ENCODE data around the gene LKAAEAR1. TPM values are rescaled to one million over a fixed set of nuclear protein-coding genes. Genes with fewer than 3 reads are reported as not detected.

The LKAAEAR1 gene
- total and polyA plus RNA-seq, 2 experiments from 2014 or later = 1.8 TPM; not detected in 1

GRCh38 chr20:64064145-64064698 is 20.0 kb downstream of the LKAAEAR1 start:
- TF ChIP-seq NANOG (IDR thresholded peaks at IDR 0.05; ENCODE audit: borderline replicate concordance) (no peak), EZH2phosphoT487 (IDR thresholded peaks at IDR 0.05; ENCODE audit: unreplicated experiment) (no peak), POLR2AphosphoS5 (IDR thresholded peaks at IDR 0.05; ENCODE audit: low read depth) (no peak), STAT1 (IDR thresholded peaks at IDR 0.05; ENCODE audit: unreplicated experiment) (no peak), CREB1 (CRISPR knock-in tag; IDR thresholded peaks at IDR 0.05; ENCODE audit: low read depth) (no peak), ZNF331 (CRISPR knock-in tag; IDR thresholded peaks at IDR 0.05; ENCODE audit: low read depth) (no peak), REST (IDR thresholded peaks at IDR 0.05; ENCODE audit: unreplicated experiment) (no peak), EZH2 (IDR thresholded peaks at IDR 0.05; ENCODE audit: low read depth, unreplicated experiment) (no peak), JUNB (IDR thresholded peaks at IDR 0.05; ENCODE audit: unreplicated experiment) (no peak)
- TF ChIP-seq, protein P1, sequence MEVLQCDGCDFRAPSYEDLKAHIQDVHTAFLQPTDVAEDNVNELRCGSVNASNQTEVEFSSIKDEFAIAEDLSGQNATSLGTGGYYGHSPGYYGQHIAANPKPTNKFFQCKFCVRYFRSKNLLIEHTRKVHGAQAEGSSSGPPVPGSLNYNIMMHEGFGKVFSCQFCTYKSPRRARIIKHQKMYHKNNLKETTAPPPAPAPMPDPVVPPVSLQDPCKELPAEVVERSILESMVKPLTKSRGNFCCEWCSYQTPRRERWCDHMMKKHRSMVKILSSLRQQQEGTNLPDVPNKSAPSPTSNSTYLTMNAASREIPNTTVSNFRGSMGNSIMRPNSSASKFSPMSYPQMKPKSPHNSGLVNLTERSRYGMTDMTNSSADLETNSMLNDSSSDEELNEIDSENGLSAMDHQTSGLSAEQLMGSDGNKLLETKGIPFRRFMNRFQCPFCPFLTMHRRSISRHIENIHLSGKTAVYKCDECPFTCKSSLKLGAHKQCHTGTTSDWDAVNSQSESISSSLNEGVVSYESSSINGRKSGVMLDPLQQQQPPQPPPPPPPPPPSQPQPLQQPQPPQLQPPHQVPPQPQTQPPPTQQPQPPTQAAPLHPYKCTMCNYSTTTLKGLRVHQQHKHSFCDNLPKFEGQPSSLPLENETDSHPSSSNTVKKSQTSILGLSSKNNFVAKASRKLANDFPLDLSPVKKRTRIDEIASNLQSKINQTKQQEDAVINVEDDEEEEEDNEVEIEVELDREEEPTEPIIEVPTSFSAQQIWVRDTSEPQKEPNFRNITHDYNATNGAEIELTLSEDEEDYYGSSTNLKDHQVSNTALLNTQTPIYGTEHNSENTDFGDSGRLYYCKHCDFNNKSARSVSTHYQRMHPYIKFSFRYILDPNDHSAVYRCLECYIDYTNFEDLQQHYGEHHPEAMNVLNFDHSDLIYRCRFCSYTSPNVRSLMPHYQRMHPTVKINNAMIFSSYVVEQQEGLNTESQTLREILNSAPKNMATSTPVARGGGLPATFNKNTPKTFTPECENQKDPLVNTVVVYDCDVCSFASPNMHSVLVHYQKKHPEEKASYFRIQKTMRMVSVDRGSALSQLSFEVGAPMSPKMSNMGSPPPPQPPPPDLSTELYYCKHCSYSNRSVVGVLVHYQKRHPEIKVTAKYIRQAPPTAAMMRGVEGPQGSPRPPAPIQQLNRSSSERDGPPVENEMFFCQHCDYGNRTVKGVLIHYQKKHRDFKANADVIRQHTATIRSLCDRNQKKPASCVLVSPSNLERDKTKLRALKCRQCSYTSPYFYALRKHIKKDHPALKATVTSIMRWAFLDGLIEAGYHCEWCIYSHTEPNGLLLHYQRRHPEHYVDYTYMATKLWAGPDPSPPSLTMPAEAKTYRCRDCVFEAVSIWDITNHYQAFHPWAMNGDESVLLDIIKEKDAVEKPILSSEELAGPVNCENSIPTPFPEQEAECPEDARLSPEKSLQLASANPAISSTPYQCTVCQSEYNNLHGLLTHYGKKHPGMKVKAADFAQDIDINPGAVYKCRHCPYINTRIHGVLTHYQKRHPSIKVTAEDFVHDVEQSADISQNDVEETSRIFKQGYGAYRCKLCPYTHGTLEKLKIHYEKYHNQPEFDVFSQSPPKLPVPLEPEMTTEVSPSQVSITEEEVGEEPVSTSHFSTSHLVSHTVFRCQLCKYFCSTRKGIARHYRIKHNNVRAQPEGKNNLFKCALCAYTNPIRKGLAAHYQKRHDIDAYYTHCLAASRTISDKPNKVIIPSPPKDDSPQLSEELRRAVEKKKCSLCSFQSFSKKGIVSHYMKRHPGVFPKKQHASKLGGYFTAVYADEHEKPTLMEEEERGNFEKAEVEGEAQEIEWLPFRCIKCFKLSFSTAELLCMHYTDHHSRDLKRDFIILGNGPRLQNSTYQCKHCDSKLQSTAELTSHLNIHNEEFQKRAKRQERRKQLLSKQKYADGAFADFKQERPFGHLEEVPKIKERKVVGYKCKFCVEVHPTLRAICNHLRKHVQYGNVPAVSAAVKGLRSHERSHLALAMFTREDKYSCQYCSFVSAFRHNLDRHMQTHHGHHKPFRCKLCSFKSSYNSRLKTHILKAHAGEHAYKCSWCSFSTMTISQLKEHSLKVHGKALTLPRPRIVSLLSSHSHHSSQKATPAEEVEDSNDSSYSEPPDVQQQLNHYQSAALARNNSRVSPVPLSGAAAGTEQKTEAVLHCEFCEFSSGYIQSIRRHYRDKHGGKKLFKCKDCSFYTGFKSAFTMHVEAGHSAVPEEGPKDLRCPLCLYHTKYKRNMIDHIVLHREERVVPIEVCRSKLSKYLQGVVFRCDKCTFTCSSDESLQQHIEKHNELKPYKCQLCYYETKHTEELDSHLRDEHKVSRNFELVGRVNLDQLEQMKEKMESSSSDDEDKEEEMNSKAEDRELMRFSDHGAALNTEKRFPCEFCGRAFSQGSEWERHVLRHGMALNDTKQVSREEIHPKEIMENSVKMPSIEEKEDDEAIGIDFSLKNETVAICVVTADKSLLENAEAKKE (CRISPR knock-in tag; IDR thresholded peaks at IDR 0.05) = no peak
- TF ChIP-seq, protein P2, sequence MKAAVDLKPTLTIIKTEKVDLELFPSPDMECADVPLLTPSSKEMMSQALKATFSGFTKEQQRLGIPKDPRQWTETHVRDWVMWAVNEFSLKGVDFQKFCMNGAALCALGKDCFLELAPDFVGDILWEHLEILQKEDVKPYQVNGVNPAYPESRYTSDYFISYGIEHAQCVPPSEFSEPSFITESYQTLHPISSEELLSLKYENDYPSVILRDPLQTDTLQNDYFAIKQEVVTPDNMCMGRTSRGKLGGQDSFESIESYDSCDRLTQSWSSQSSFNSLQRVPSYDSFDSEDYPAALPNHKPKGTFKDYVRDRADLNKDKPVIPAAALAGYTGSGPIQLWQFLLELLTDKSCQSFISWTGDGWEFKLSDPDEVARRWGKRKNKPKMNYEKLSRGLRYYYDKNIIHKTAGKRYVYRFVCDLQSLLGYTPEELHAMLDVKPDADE (IDR thresholded peaks at IDR 0.05) = no peak
- TF ChIP-seq, protein P3, sequence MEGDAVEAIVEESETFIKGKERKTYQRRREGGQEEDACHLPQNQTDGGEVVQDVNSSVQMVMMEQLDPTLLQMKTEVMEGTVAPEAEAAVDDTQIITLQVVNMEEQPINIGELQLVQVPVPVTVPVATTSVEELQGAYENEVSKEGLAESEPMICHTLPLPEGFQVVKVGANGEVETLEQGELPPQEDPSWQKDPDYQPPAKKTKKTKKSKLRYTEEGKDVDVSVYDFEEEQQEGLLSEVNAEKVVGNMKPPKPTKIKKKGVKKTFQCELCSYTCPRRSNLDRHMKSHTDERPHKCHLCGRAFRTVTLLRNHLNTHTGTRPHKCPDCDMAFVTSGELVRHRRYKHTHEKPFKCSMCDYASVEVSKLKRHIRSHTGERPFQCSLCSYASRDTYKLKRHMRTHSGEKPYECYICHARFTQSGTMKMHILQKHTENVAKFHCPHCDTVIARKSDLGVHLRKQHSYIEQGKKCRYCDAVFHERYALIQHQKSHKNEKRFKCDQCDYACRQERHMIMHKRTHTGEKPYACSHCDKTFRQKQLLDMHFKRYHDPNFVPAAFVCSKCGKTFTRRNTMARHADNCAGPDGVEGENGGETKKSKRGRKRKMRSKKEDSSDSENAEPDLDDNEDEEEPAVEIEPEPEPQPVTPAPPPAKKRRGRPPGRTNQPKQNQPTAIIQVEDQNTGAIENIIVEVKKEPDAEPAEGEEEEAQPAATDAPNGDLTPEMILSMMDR (conservative IDR thresholded peaks at IDR 0.05; ENCODE audit: low read depth in 2 of 2) = no peak
- H3K9me2 ChIP-seq (ENCODE audit: insufficient read depth) = no peaks in the 10 kb centered on the region
- no peak for ATAC-seq
- no peaks in the 10 kb centered on the region for H3K79me2 ChIP-seq (replicated peaks; ENCODE audit: insufficient read depth)
- peaks cover 17% of the 10 kb centered on the region; the same call in 1 of the 2 replicates for H3K4me1 ChIP-seq (ENCODE audit: insufficient read depth)
- Mint-ChIP-seq H3K36me3 (ENCODE audit: low read depth) (no peaks in the 10 kb centered on the region), H3K27me3 (ENCODE audit: insufficient read depth, low read depth, poor library complexity) (peaks cover 14% of the 10 kb centered on the region), H3K9me3 (no peaks in the 10 kb centered on the region), H3K4me1 (peaks cover 34% of the 10 kb centered on the region), H3K4me3 (peak overlapping the region; percentile 82), H3K27ac (no peak overlapping the region)
- H3K36me3 ChIP-seq (ENCODE audit: insufficient read depth) = no peaks in the 10 kb centered on the region
- H3K27me3 ChIP-seq (ENCODE audit: insufficient read depth) = no peaks in the 10 kb centered on the region
- no peak for DNase-seq (ENCODE audit: low spot score)
- no peaks in the 10 kb centered on the region for H4K20me1 ChIP-seq (replicated peaks; ENCODE audit: insufficient read depth)
- H3F3A ChIP-seq (replicated peaks; ENCODE audit: low read depth) = peaks cover 6% of the 10 kb centered on the region; the same call in 1 of the 2 replicates
- no peak overlapping the region for H3K27ac ChIP-seq (ENCODE audit: low read depth)
- H3K4me3 ChIP-seq = peak overlapping the region; percentile 85
- H2AFZ ChIP-seq = no peak overlapping the region
- peak overlapping the region; percentile 85 for H3K4me2 ChIP-seq
